CD4-positive, alpha-beta T cell (primary cell): ENCODE data around the gene BLNK. TPM values are rescaled to one million over a fixed set of nuclear protein-coding genes. Genes with fewer than 3 reads are reported as not detected.

Source experiments
- ATAC-seq: fragments of 200-7000 bp; cut with Tn5 transposase; one replicate; pipeline ENCODE4 v1.10.0; 2022; ENCODE audit warnings: mild to moderate bottlenecking; ENCODE audit not compliant: poor library complexity
- CTCF ChIA-PET: fragments of 350-600 bp; sonication (Branson Sonifier 250); formaldehyde crosslinking; loops from one replicate; lab custom pipeline; 2021; ENCODE audit warnings: antibody characterized with exemption, inconsistent platforms; lab: Charles Lee
- POLR2A ChIA-PET: fragments of 350-600 bp; sonication (Branson Sonifier 250); formaldehyde crosslinking; loops from one replicate; lab custom pipeline; 2021; ENCODE audit warnings: antibody characterized with exemption, inconsistent platforms; lab: Charles Lee
- DNase-seq, 14 experiments: peaks; one replicate each; pipeline ENCODE4 v3.0.0-alpha.2; 2013 to 2020; ENCODE audit warnings: mixed read lengths in 2 of 14
- H3K27ac ChIP-seq, 2 donors: one replicate each; pipeline versions ENCODE4 v1.5.1 to v1.7.0; 2013; ENCODE audit warnings: low read length in 2 of 2, low read depth in 1 of 2, mild to moderate bottlenecking in 1 of 2
- H3K27me3 ChIP-seq, 2 experiments: 1 replicate in 1 of 2; 2 replicates in 1 of 2; pipeline versions ENCODE4 v1.6.1 to v1.7.0; 2013; ENCODE audit warnings: low read length in 2 of 2, control low read depth in 1 of 2, mild to moderate bottlenecking in 1 of 2, moderate library complexity in 1 of 2; ENCODE audit not compliant: insufficient read depth in 2 of 2, control insufficient read depth in 1 of 2
- H3K36me3 ChIP-seq: one replicate; pipeline ENCODE4 v1.6.1; 2013; ENCODE audit warnings: low read length, control low read depth; ENCODE audit not compliant: insufficient read depth
- H3K4me1 ChIP-seq: one replicate; pipeline ENCODE4 v1.6.1; 2013; ENCODE audit warnings: low read length, control low read depth; ENCODE audit not compliant: insufficient read depth
- H3K4me3 ChIP-seq: one replicate; pipeline ENCODE4 v1.5.1; 2013; ENCODE audit warnings: mild to moderate bottlenecking, low read length, moderate library complexity
- H3K9me3 ChIP-seq, 2 experiments: 1 replicate in 1 of 2; 2 replicates in 1 of 2; pipeline versions ENCODE4 v1.6.1 to v1.7.0; 2013; ENCODE audit warnings: low read length in 2 of 2, mild to moderate bottlenecking in 2 of 2, control low read depth in 1 of 2, moderate library complexity in 1 of 2; ENCODE audit not compliant: control insufficient read depth in 1 of 2, insufficient read depth in 1 of 2
- H3K27ac Mint-ChIP-seq: one replicate; pipeline ENCODE4 v1.8.0; 2020; ENCODE audit warnings: mixed read lengths
- H3K27me3 Mint-ChIP-seq: one replicate; pipeline ENCODE4 v1.8.0; 2021; ENCODE audit warnings: mixed read lengths
- H3K36me3 Mint-ChIP-seq: one replicate; pipeline ENCODE4 v1.8.0; 2021; ENCODE audit warnings: low read depth, mixed read lengths
- H3K4me1 Mint-ChIP-seq: one replicate; pipeline ENCODE4 v1.8.0; 2021; ENCODE audit warnings: low read depth, mixed read lengths
- H3K4me3 Mint-ChIP-seq: one replicate; pipeline ENCODE4 v1.8.0; 2020; ENCODE audit warnings: mild to moderate bottlenecking, mixed read lengths
- H3K9me3 Mint-ChIP-seq: one replicate; pipeline ENCODE4 v1.8.0; 2020; ENCODE audit warnings: mixed read lengths
- intact Hi-C, 2 experiments: fragments of 100-400 bp; cut with DNase I in 1 of 2; cut with micrococcal nuclease in 1 of 2; formaldehyde crosslinking; loops; one replicate each; pipeline versions ENCODE4 v1.15.1 to v1.9.0; 2023 to 2025; cut with DNase I, micrococcal nuclease
- total RNA-seq, 174 experiments: library from RNA in 2 of 174; stranded (reverse) in 2 of 174; gene quantifications; one replicate each; pipeline ENCODE4 v1.2.3 and lab custom pipeline; 2021 to 2026
- TF ChIP-seq, protein P1 (sequence below): fragments of 200-600 bp; IDR thresholded peaks from one replicate; pipeline ENCODE4 v1.8.0; 2022; ENCODE audit warnings: antibody characterized with exemption, mild to moderate bottlenecking

Gene BLNK
- total RNA-seq, 2 experiments from 2014 or later: not detected

DNA sequence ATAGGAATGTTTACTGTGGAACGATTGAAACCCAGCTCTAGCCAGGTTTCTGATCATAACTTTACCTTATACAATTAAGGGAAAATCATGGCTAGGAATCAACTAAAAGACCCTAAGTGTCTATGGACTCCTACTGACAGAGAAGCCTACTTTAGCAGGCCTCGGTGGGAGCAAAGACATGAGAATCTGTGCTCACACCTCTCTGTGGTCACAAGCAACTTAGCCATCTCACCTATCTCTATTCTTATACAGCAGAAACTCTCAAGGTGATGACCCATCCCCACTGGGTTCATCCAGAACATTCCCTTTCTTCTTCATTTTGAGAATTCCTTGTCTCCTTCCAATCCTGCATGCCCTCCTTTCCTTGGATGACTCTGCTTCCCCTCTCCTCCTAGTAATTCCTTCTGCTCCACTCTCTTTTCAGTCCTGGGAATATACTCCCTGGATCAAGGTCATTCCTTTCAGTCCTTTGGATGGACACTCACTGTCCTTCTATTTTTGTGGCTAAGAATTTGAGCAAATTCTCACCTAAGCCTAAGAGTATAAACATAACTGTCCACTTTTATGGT is 2.9 kb downstream of the BLNK start:
- no peaks in the 10 kb centered on the region for H3K36me3 Mint-ChIP-seq
- no peak overlapping the region for H3K27ac Mint-ChIP-seq
- no peak overlapping the region for H3K4me3 ChIP-seq
- ChIA-PET POLR2A (no interaction called here), CTCF (no interaction called here)
- no peaks in the 10 kb centered on the region for H3K4me1 Mint-ChIP-seq
- H3K9me3 Mint-ChIP-seq: no peaks in the 10 kb centered on the region
- no peaks in the 10 kb centered on the region for H3K27me3 ChIP-seq
- no peak overlapping the region for H3K27ac ChIP-seq
- no peak for DNase-seq
- H3K4me3 Mint-ChIP-seq: no peak overlapping the region
- no peaks in the 10 kb centered on the region for H3K4me1 ChIP-seq
- peaks cover 21% of the 10 kb centered on the region for H3K27me3 Mint-ChIP-seq
- H3K36me3 ChIP-seq: no peaks in the 10 kb centered on the region
- intact Hi-C loops: no loop called here
- TF ChIP-seq, protein P1, sequence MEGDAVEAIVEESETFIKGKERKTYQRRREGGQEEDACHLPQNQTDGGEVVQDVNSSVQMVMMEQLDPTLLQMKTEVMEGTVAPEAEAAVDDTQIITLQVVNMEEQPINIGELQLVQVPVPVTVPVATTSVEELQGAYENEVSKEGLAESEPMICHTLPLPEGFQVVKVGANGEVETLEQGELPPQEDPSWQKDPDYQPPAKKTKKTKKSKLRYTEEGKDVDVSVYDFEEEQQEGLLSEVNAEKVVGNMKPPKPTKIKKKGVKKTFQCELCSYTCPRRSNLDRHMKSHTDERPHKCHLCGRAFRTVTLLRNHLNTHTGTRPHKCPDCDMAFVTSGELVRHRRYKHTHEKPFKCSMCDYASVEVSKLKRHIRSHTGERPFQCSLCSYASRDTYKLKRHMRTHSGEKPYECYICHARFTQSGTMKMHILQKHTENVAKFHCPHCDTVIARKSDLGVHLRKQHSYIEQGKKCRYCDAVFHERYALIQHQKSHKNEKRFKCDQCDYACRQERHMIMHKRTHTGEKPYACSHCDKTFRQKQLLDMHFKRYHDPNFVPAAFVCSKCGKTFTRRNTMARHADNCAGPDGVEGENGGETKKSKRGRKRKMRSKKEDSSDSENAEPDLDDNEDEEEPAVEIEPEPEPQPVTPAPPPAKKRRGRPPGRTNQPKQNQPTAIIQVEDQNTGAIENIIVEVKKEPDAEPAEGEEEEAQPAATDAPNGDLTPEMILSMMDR: no peak
- H3K9me3 ChIP-seq: no peaks in the 10 kb centered on the region
- ATAC-seq: no peak

DNA sequence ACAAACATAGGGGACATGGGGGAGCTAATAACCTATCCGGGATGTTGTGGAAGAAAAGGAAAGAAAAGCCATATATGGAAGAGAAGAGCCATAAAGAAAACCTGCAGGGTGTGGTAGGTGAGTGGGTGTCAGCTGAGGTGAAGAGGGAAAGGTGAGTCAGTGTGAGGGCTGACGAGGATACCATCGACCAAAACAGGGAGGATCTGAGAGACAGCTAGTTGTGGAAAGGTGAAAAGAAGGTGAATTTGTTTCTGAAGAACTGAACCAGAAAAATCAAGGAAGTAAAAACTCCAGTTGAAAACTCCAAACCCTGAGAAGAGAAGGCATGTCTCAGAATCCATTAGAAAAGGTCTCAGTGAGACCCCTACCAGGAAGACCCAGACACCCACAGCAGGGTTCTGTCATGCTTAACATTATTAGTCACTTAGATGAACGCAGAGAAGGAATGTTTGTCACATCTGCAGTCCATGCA is 4.1 kb downstream of the BLNK start:
- DNase-seq: no peak
- Histone ChIP-seq H3K4me3 (no peak overlapping the region), H3K27ac (no peak overlapping the region), H3K9me3 (no peaks in the 10 kb centered on the region), H3K4me1 (no peaks in the 10 kb centered on the region), H3K27me3 (no peaks in the 10 kb centered on the region), H3K36me3 (no peaks in the 10 kb centered on the region)
- intact Hi-C loops: no loop called here
- TF ChIP-seq, protein P1: no peak
- CTCF ChIA-PET: no interaction called here
- Mint-ChIP-seq H3K36me3 (no peaks in the 10 kb centered on the region), H3K27me3 (peaks cover 21% of the 10 kb centered on the region), H3K4me3 (no peak overlapping the region), H3K9me3 (no peaks in the 10 kb centered on the region), H3K4me1 (no peaks in the 10 kb centered on the region), H3K27ac (no peak overlapping the region)
- no peak for ATAC-seq
- POLR2A ChIA-PET: no interaction called here

DNA sequence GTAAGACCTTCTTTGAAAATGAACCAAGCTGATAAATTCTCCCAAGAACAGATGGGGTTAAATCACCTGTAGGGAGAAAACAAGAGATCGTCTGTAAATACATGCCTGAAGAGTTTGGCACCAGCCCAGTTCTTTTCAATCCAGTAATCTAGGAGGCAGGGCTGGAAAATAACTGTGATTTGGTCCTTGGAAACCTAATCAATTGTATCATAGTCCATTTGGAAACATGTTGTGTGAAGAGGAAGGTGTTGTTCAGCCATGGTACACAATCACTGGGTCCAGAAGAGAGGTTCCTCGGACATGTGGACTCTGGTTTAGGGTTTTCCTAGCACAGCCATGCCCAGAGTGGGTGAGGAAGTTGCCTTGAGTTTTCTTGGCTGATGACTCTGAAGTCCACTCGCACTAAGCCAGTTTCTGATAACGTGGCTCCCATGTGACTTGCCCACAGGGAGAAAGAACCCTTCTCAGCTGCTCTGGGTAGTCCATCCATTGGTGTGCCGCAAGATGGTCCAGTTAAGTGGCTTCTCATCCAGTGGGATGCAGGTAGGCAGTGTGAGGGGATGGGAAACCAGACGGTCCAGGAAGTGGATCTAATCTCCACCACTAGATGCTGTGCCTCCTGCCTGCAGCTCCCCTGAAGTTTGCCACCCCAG is 5.1 kb downstream of the BLNK start:
- peaks cover 21% of the 10 kb centered on the region for H3K27me3 Mint-ChIP-seq
- H3K9me3 Mint-ChIP-seq: no peaks in the 10 kb centered on the region
- no peaks in the 10 kb centered on the region for H3K36me3 ChIP-seq
- POLR2A ChIA-PET: no interaction called here
- ATAC-seq (no peak), DNase-seq (no peak)
- TF ChIP-seq, protein P1: no peak
- intact Hi-C loops: no loop called here
- H3K4me3 ChIP-seq: no peak overlapping the region
- no peak overlapping the region for H3K4me3 Mint-ChIP-seq
- CTCF ChIA-PET: no interaction called here
- no peak overlapping the region for H3K27ac ChIP-seq
- H3K36me3 Mint-ChIP-seq: no peaks in the 10 kb centered on the region
- no peaks in the 10 kb centered on the region for H3K9me3 ChIP-seq
- no peaks in the 10 kb centered on the region for H3K4me1 ChIP-seq
- no peaks in the 10 kb centered on the region for H3K27me3 ChIP-seq
- H3K4me1 Mint-ChIP-seq: no peaks in the 10 kb centered on the region
- H3K27ac Mint-ChIP-seq: no peak overlapping the region
